G401 (cell line): ENCODE measurements around the gene DLGAP5. TPM values are rescaled to one million over a fixed set of nuclear protein-coding genes. Genes with fewer than 3 reads are reported as not detected.

ENCODE experiments used
- DNase-seq: peaks from one replicate; pipeline ENCODE4 v3.0.0-alpha.2; 2015; ENCODE audit warnings: low spot score
- in situ Hi-C: cut with HindIII; loops from 2 replicates; pipeline ENCODE4 v1.10.0; 2016; ENCODE audit warnings: low sequenced_read_pairs, mixed read lengths
- total RNA-seq: library from RNA; depleted of rRNA; stranded (reverse); fragments of >200 nt; shearing (Covaris generic); gene quantifications from 2 replicates; pipeline ENCODE4 v1.2.3, GENCODE V29; 2014; rRNA removed

Gene DLGAP5
- 63.1 and 109 TPM in 2 replicates for total RNA-seq

- peak; percentile 98 for DNase-seq
- in situ Hi-C loops: no loop called here
Observed at GRCh38 chr14:55191203-55192053, at the start of gene DLGAP5. Gene DLGAP5, minus strand, starts transcription at chr14:55191585. Its CDS starts 2,406 bp downstream, at chr14:55189179.

- in situ Hi-C loops: no loop called here
- no peak for DNase-seq
Observed at GRCh38 chr14:55240526-55241178, 49.3 kb upstream of the DLGAP5 start.

- no peak for DNase-seq
- in situ Hi-C loops: no loop called here
Observed at GRCh38 chr14:55239320-55239719, 47.9 kb upstream of the DLGAP5 start.

GRCh38 chr14:55238019-55238680 lies 46.8 kb upstream of the DLGAP5 start:
- in situ Hi-C loops: no loop called here

GRCh38 chr14:55233591-55233990 lies 42.2 kb upstream of the DLGAP5 start:
- in situ Hi-C loops: no loop called here
- DNase-seq: no peak

More at GRCh38 chr14:55238019-55238680, 46.8 kb upstream of the DLGAP5 start:
- no peak for DNase-seq

- DNase-seq: no peak
- in situ Hi-C loops: no loop called here
Observed at GRCh38 chr14:55228261-55228660, 36.9 kb upstream of the DLGAP5 start.

GRCh38 chr14:55223364-55223763 lies 32.0 kb upstream of the DLGAP5 start:
- no peak for DNase-seq
- in situ Hi-C loops: no loop called here

- in situ Hi-C loops: no loop called here
- no peak for DNase-seq
Observed at GRCh38 chr14:55221968-55222367, 30.6 kb upstream of the DLGAP5 start.

- in situ Hi-C loops: no loop called here
- DNase-seq: no peak
Observed at GRCh38 chr14:55221186-55221585, 29.8 kb upstream of the DLGAP5 start.

GRCh38 chr14:55220230-55220629 lies 28.8 kb upstream of the DLGAP5 start:
- DNase-seq: no peak
- in situ Hi-C loops: no loop called here

GRCh38 chr14:55212634-55213033 lies 21.2 kb upstream of the DLGAP5 start:
- DNase-seq: no peak
- in situ Hi-C loops: no loop called here

GRCh38 chr14:55207832-55208231 lies 16.4 kb upstream of the DLGAP5 start:
- no peak for DNase-seq
- in situ Hi-C loops: no loop called here

- in situ Hi-C loops: no loop called here
- DNase-seq: no peak
Observed at GRCh38 chr14:55206175-55206693, 14.8 kb upstream of the DLGAP5 start.

GRCh38 chr14:55201219-55202101 lies 10.1 kb upstream of the DLGAP5 start:
- DNase-seq: peak; percentile 9
- in situ Hi-C loops: no loop called here

- DNase-seq: no peak
- in situ Hi-C loops: no loop called here
Observed at GRCh38 chr14:55200651-55201050, 9.3 kb upstream of the DLGAP5 start.

GRCh38 chr14:55198749-55199148 lies 7.4 kb upstream of the DLGAP5 start:
- in situ Hi-C loops: no loop called here
- DNase-seq: no peak

- in situ Hi-C loops: no loop called here
- DNase-seq: no peak
Observed at GRCh38 chr14:55194656-55195355, 3.4 kb upstream of the DLGAP5 start.

GRCh38 chr14:55192054-55192621 lies 753 bp upstream of the DLGAP5 start:
- no peak for DNase-seq
- in situ Hi-C loops: no loop called here
